ENCODE data around the gene ZNF883.

The ZNF883 gene

GRCh38 chr9:112933696-112934095, 78.3 kb downstream of the ZNF883 start:
- no peak for DNase-seq
- in situ Hi-C loops (cut with HindIII; ENCODE audit: low pct_ligation_motif_present, low pct_unique_long_range_greater_than_20kb, low sequenced_read_pairs), result no loop called here

GRCh38 chr9:112925058-112925641, 86.8 kb downstream of the ZNF883 start:
- in situ Hi-C loops (cut with HindIII; ENCODE audit: low pct_ligation_motif_present, low pct_unique_long_range_greater_than_20kb, low sequenced_read_pairs), result no loop called here
- peak; percentile 44 for DNase-seq

- in situ Hi-C loops (cut with HindIII; ENCODE audit: low pct_ligation_motif_present, low pct_unique_long_range_greater_than_20kb, low sequenced_read_pairs), result no loop called here
- peak; percentile 27 for DNase-seq
These were observed 90.4 kb downstream of the ZNF883 start for GRCh38 chr9:112921549-112921948.

GRCh38 chr9:112917987-112918362, 94.0 kb downstream of the ZNF883 start:
- in situ Hi-C loops (cut with HindIII; ENCODE audit: low pct_ligation_motif_present, low pct_unique_long_range_greater_than_20kb, low sequenced_read_pairs), result no loop called here
- DNase-seq, result no peak

- in situ Hi-C loops (cut with HindIII; ENCODE audit: low pct_ligation_motif_present, low pct_unique_long_range_greater_than_20kb, low sequenced_read_pairs), result no loop called here
- DNase-seq, result no peak
These were observed 94.7 kb downstream of the ZNF883 start for GRCh38 chr9:112917047-112917986.

- DNase-seq, result no peak
- in situ Hi-C loops (cut with HindIII; ENCODE audit: low pct_ligation_motif_present, low pct_unique_long_range_greater_than_20kb, low sequenced_read_pairs), result no loop called here
These were observed 97.5 kb downstream of the ZNF883 start for GRCh38 chr9:112914524-112914923.

- DNase-seq, result no peak
- in situ Hi-C loops (cut with HindIII; ENCODE audit: low pct_ligation_motif_present, low pct_unique_long_range_greater_than_20kb, low sequenced_read_pairs), result no loop called here
These were observed 98.7 kb downstream of the ZNF883 start for GRCh38 chr9:112913326-112913725.

- in situ Hi-C loops (cut with HindIII; ENCODE audit: low pct_ligation_motif_present, low pct_unique_long_range_greater_than_20kb, low sequenced_read_pairs), result no loop called here
- no peak for DNase-seq
These were observed 99.4 kb downstream of the ZNF883 start for GRCh38 chr9:112912636-112913035.

- in situ Hi-C loops (cut with HindIII; ENCODE audit: low pct_ligation_motif_present, low pct_unique_long_range_greater_than_20kb, low sequenced_read_pairs), result no loop called here
- DNase-seq, result no peak
These were observed 100.3 kb downstream of the ZNF883 start for GRCh38 chr9:112911736-112912135.
